Stomach smooth muscle (tissue), 2 donors: ENCODE measurements around the gene C16orf96.
"Not testable (repeated sequence)": the region's sequence is repeated elsewhere in the genome, so short reads cannot be mapped to it uniquely, and the experiment has no call there.

ENCODE experiments used
- H3K27ac ChIP-seq: one replicate; pipeline ENCODE4 v1.7.0; 2013; ENCODE audit warnings: mild to moderate bottlenecking, low read length, inconsistent platforms
- H3K27me3 ChIP-seq, 2 donors: one replicate each; pipeline ENCODE4 v1.7.0; 2013; ENCODE audit warnings: low read length in 2 of 2; ENCODE audit not compliant: insufficient read depth in 2 of 2, control insufficient read depth in 1 of 2
- H3K36me3 ChIP-seq, 2 donors: one replicate each; pipeline ENCODE4 v1.7.0; 2013; ENCODE audit warnings: low read length in 2 of 2; ENCODE audit not compliant: control insufficient read depth in 2 of 2, insufficient read depth in 2 of 2
- H3K4me1 ChIP-seq: one replicate; pipeline ENCODE4 v1.7.0; 2013; ENCODE audit warnings: low read length; ENCODE audit not compliant: control insufficient read depth, insufficient read depth
- H3K4me3 ChIP-seq, 2 donors: one replicate each; pipeline ENCODE4 v1.7.0; 2013; ENCODE audit warnings: low read length in 2 of 2
- H3K9ac ChIP-seq, 2 donors: one replicate each; pipeline ENCODE4 v1.7.0; 2013; ENCODE audit warnings: low read length in 2 of 2, mild to moderate bottlenecking in 1 of 2
- H3K9me3 ChIP-seq, 2 donors: one replicate each; pipeline ENCODE4 v1.7.0; 2013; ENCODE audit warnings: low read length in 2 of 2; ENCODE audit not compliant: control insufficient read depth in 2 of 2
- donor health status: healthy.
- donor health status: Pancreatic carcinoma.

The C16orf96 gene

GRCh38 chr16:4566144-4566543 is 10.0 kb downstream of the C16orf96 start:
- Histone ChIP-seq H3K27me3 (no peaks in the 10 kb centered on the region), H3K4me3 (no peak overlapping the region), H3K27ac (no peak overlapping the region), H3K4me1 (no peaks in the 10 kb centered on the region), H3K36me3 (no peaks in the 10 kb centered on the region), H3K9ac (no peak overlapping the region), H3K9me3 (no peaks in the 10 kb centered on the region)

GRCh38 chr16:4570086-4570485 is 13.9 kb downstream of the C16orf96 start:
- Histone ChIP-seq H3K27me3 (peaks cover 0 to 2% of the 10 kb centered on the region in 2 donors), H3K9me3 (no peaks in the 10 kb centered on the region), H3K36me3 (no peaks in the 10 kb centered on the region), H3K27ac (no peak overlapping the region), H3K4me3 (no peak overlapping the region), H3K9ac (no peak overlapping the region), H3K4me1 (no peaks in the 10 kb centered on the region)

- Histone ChIP-seq H3K4me1 (no peaks in the 10 kb centered on the region), H3K9ac (no peak overlapping the region)
Measured at GRCh38 chr16:4570688-4571321, 14.7 kb downstream of the C16orf96 start.

GRCh38 chr16:4572715-4573114 is 16.6 kb downstream of the C16orf96 start:
- no peak overlapping the region for H3K9ac ChIP-seq
- H3K27ac ChIP-seq: no peak overlapping the region
- no peaks in the 10 kb centered on the region for H3K4me1 ChIP-seq
- H3K27me3 ChIP-seq: peaks cover 0 to 2% of the 10 kb centered on the region in 2 donors
- H3K4me3 ChIP-seq: no peak overlapping the region
- no peaks in the 10 kb centered on the region for H3K9me3 ChIP-seq
- H3K36me3 ChIP-seq: no peaks in the 10 kb centered on the region

More at GRCh38 chr16:4570688-4571321, 14.7 kb downstream of the C16orf96 start:
- no peak overlapping the region for H3K4me3 ChIP-seq
- no peaks in the 10 kb centered on the region for H3K9me3 ChIP-seq
- H3K36me3 ChIP-seq: no peaks in the 10 kb centered on the region
- peaks cover 0 to 2% of the 10 kb centered on the region in 2 donors for H3K27me3 ChIP-seq
- H3K27ac ChIP-seq: no peak overlapping the region

GRCh38 chr16:4573926-4574325 is 17.8 kb downstream of the C16orf96 start:
- not testable (repeated sequence) for H3K9ac ChIP-seq, H3K36me3 ChIP-seq, H3K27ac ChIP-seq, H3K4me1 ChIP-seq, H3K9me3 ChIP-seq, H3K4me3 ChIP-seq, H3K27me3 ChIP-seq

- H3K9me3 ChIP-seq: no peaks in the 10 kb centered on the region
- H3K9ac ChIP-seq: no peak overlapping the region
- H3K27ac ChIP-seq: no peak overlapping the region
- peaks cover 0 to 2% of the 10 kb centered on the region in 2 donors for H3K27me3 ChIP-seq
- H3K4me3 ChIP-seq: no peak overlapping the region
- H3K4me1 ChIP-seq: no peaks in the 10 kb centered on the region
- no peaks in the 10 kb centered on the region for H3K36me3 ChIP-seq
Measured at GRCh38 chr16:4574919-4575705, 19.0 kb downstream of the C16orf96 start.

GRCh38 chr16:4576008-4576407 is 19.9 kb downstream of the C16orf96 start:
- Histone ChIP-seq H3K36me3 (no peaks in the 10 kb centered on the region), H3K4me1 (no peaks in the 10 kb centered on the region), H3K27me3 (peaks cover 0 to 2% of the 10 kb centered on the region in 2 donors), H3K9ac (no peak overlapping the region), H3K4me3 (no peak overlapping the region), H3K9me3 (no peaks in the 10 kb centered on the region), H3K27ac (no peak overlapping the region)

- no peak overlapping the region for H3K4me3 ChIP-seq
- H3K36me3 ChIP-seq: no peaks in the 10 kb centered on the region
- H3K27me3 ChIP-seq: no peaks in the 10 kb centered on the region
- no peak overlapping the region for H3K9ac ChIP-seq
- no peak overlapping the region for H3K27ac ChIP-seq
- no peaks in the 10 kb centered on the region for H3K9me3 ChIP-seq
- no peaks in the 10 kb centered on the region for H3K4me1 ChIP-seq
Measured at GRCh38 chr16:4578961-4579530, 22.9 kb downstream of the C16orf96 start.

GRCh38 chr16:4580250-4580649 is 24.1 kb downstream of the C16orf96 start:
- H3K4me1 ChIP-seq: no peaks in the 10 kb centered on the region
- H3K4me3 ChIP-seq: no peak overlapping the region
- no peaks in the 10 kb centered on the region for H3K36me3 ChIP-seq
- H3K27me3 ChIP-seq: no peaks in the 10 kb centered on the region
- H3K9me3 ChIP-seq: no peaks in the 10 kb centered on the region
- H3K27ac ChIP-seq: no peak overlapping the region
- no peak overlapping the region for H3K9ac ChIP-seq

- Histone ChIP-seq H3K9ac (no peak overlapping the region), H3K36me3 (no peaks in the 10 kb centered on the region), H3K4me1 (no peaks in the 10 kb centered on the region), H3K4me3 (no peak overlapping the region), H3K27me3 (peaks cover 0 to 10% of the 10 kb centered on the region in 2 donors), H3K27ac (no peak overlapping the region), H3K9me3 (peaks cover 0 to 3% of the 10 kb centered on the region in 2 donors)
Measured at GRCh38 chr16:4583906-4584305, 27.8 kb downstream of the C16orf96 start.

GRCh38 chr16:4586291-4586690 is 30.2 kb downstream of the C16orf96 start:
- Histone ChIP-seq H3K27me3 (peaks cover 0 to 10% of the 10 kb centered on the region in 2 donors), H3K4me1 (no peaks in the 10 kb centered on the region), H3K4me3 (no peak overlapping the region), H3K9me3 (peaks cover 0 to 3% of the 10 kb centered on the region in 2 donors), H3K36me3 (no peaks in the 10 kb centered on the region), H3K27ac (no peak overlapping the region), H3K9ac (no peak overlapping the region)
